OCI-LY1 (cell line): ENCODE measurements around the gene KLHDC10.
"Not testable (repeated sequence)": the region's sequence is repeated elsewhere in the genome, so short reads cannot be mapped to it uniquely, and the experiment has no call there.

Experiments used
- H2AFZ ChIP-seq: fragments of 200-600 bp; sonication (generic), shearing (Covaris generic); 2 replicates; pipeline ENCODE4 v1.6.0; 2014; ENCODE audit warnings: antibody characterized with exemption, mild to moderate bottlenecking, low read length
- H3F3A ChIP-seq: fragments of 200-600 bp; sonication (generic), shearing (Covaris generic); 2 replicates; pipeline ENCODE4 v1.6.0; 2014; ENCODE audit warnings: mild to moderate bottlenecking, antibody characterized with exemption, low read length, moderate library complexity; ENCODE audit not compliant: insufficient read depth
- H3K27ac ChIP-seq: fragments of 200-600 bp; sonication (generic); 2 replicates; pipeline ENCODE4 v1.5.1; 2014; ENCODE audit warnings: low read length, mixed run types, mild to moderate bottlenecking, low read depth; ENCODE audit not compliant: poor library complexity, severe bottlenecking
- H3K27me3 ChIP-seq: fragments of 200-600 bp; sonication (generic); 2 replicates; pipeline ENCODE4 v1.6.0; 2014; ENCODE audit warnings: antibody characterized with exemption, mild to moderate bottlenecking, low read length, moderate library complexity; ENCODE audit not compliant: insufficient read depth
- H3K36me3 ChIP-seq: fragments of 200-600 bp; sonication (generic); 2 replicates; pipeline ENCODE4 v1.6.1; 2014; ENCODE audit warnings: mild to moderate bottlenecking, antibody characterized with exemption, low read length, moderate library complexity, mixed read lengths; ENCODE audit not compliant: insufficient read depth
- H3K4me1 ChIP-seq: fragments of 200-600 bp; sonication (generic); 2 replicates; pipeline ENCODE4 v1.5.1; 2014; ENCODE audit warnings: mild to moderate bottlenecking, low read length, moderate library complexity; ENCODE audit not compliant: insufficient read depth, severe bottlenecking
- H3K4me2 ChIP-seq: fragments of 200-600 bp; sonication (generic), shearing (Covaris generic); 2 replicates; pipeline ENCODE4 v1.6.1; 2014; ENCODE audit warnings: low read length
- H3K4me3 ChIP-seq: fragments of 200-600 bp; sonication (generic); 2 replicates; pipeline ENCODE4 v1.5.1; 2014; ENCODE audit warnings: low read length, low read depth, mild to moderate bottlenecking, mixed read lengths; ENCODE audit not compliant: poor library complexity, severe bottlenecking
- H3K79me2 ChIP-seq: fragments of 200-600 bp; shearing (Covaris generic); 2 replicates; pipeline ENCODE4 v1.6.1; 2016; ENCODE audit warnings: mixed run types, low read length, mixed read lengths; ENCODE audit not compliant: insufficient read depth
- H3K9ac ChIP-seq: fragments of 200-600 bp; sonication (generic), shearing (Covaris generic); 2 replicates; pipeline ENCODE4 v1.6.1; 2014; ENCODE audit warnings: mild to moderate bottlenecking, low read length, mixed read lengths
- H3K9me2 ChIP-seq: fragments of 200-600 bp; sonication (generic), shearing (Covaris generic); 2 replicates; pipeline ENCODE4 v1.6.1; 2014; ENCODE audit warnings: low read depth, mild to moderate bottlenecking, low read length, mixed read lengths
- H3K9me3 ChIP-seq: fragments of 200-600 bp; shearing (Covaris generic); 2 replicates; pipeline ENCODE4 v1.6.1; 2014; ENCODE audit warnings: low read length, mixed read lengths
- H4K20me1 ChIP-seq: fragments of 200-600 bp; sonication (generic), shearing (Covaris generic); 2 replicates; pipeline ENCODE4 v1.6.0; 2016; ENCODE audit warnings: mild to moderate bottlenecking, low read length; ENCODE audit not compliant: insufficient read depth
- EZH2 ChIP-seq: fragments of 200-600 bp; sonication (generic), shearing (Covaris generic); IDR thresholded peaks from 2 replicates; pipeline ENCODE4 v1.8.0; 2017; ENCODE audit warnings: borderline replicate concordance, mixed run types, mild to moderate bottlenecking, antibody characterized with exemption, low read length, moderate library complexity, mixed read lengths
- TF ChIP-seq, protein P1 (sequence below): fragments of 200-600 bp; sonication (generic), shearing (Covaris generic); IDR thresholded peaks from 2 replicates; pipeline ENCODE4 v1.5.1; 2017; ENCODE audit warnings: mild to moderate bottlenecking, antibody characterized with exemption, low read length, moderate library complexity, mixed read lengths

Gene KLHDC10

DNA sequence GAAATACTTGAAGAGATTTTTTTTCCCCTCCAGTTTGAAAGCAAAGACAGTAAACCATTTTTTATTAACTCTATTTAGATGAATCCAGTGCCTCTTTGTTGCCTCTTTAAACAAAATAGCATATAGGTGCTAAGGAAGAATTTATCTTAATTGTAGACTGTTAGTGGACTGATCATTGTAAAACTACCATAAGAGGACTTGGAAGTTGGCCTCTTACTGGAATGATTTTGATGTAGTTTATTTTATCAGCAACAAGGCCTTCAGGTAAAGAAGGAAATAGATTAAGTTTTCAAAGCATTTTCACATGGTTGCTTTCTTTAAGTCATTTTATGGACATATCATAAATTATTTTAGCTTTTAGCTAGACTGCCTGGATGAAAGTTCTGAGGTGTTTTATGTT is 53.2 kb downstream of the KLHDC10 start:
- Histone ChIP-seq H4K20me1 (no peaks in the 10 kb centered on the region), H3K4me3 (no peak overlapping the region)

DNA sequence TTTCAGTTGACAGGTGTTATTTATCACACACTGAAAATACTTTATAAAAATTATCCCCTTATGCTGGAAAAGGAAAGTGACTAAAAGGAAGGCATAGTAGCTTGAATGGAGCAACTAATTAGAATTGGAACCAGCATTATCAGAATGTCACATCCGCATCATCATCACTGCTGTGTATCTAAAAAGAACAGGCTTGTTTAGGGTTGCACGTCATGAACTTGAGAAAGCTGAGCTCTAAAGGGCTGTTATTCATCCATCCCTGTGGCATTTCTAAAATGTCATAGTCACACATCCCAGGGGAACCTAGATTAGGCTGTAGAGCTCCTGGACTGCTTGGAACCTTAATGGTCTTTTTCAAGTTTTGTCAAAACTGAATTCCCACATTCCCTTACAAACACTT is 54.4 kb downstream of the KLHDC10 start:
- Histone ChIP-seq H3K27me3 (no peaks in the 10 kb centered on the region), H3K4me1 (no peaks in the 10 kb centered on the region), H3K79me2 (no peaks in the 10 kb centered on the region), H3K4me2 (no peak overlapping the region), H4K20me1 (no peaks in the 10 kb centered on the region), H3K9ac (no peak overlapping the region), H3K4me3 (no peak overlapping the region), H3K9me2 (no peaks in the 10 kb centered on the region), H2AFZ (no peak overlapping the region), H3K36me3 (peaks cover 86% of the 10 kb centered on the region), H3F3A (no peaks in the 10 kb centered on the region), H3K27ac (no peak overlapping the region), H3K9me3 (no peaks in the 10 kb centered on the region)
- TF ChIP-seq EZH2 = no peak
- TF ChIP-seq, protein P1, sequence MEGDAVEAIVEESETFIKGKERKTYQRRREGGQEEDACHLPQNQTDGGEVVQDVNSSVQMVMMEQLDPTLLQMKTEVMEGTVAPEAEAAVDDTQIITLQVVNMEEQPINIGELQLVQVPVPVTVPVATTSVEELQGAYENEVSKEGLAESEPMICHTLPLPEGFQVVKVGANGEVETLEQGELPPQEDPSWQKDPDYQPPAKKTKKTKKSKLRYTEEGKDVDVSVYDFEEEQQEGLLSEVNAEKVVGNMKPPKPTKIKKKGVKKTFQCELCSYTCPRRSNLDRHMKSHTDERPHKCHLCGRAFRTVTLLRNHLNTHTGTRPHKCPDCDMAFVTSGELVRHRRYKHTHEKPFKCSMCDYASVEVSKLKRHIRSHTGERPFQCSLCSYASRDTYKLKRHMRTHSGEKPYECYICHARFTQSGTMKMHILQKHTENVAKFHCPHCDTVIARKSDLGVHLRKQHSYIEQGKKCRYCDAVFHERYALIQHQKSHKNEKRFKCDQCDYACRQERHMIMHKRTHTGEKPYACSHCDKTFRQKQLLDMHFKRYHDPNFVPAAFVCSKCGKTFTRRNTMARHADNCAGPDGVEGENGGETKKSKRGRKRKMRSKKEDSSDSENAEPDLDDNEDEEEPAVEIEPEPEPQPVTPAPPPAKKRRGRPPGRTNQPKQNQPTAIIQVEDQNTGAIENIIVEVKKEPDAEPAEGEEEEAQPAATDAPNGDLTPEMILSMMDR = no peak

More for the DNA sequence above, 53.2 kb downstream of the KLHDC10 start:
- peaks cover 78% of the 10 kb centered on the region for H3K36me3 ChIP-seq
- TF ChIP-seq, protein P1 = no peak
- TF ChIP-seq EZH2 = no peak
- no peaks in the 10 kb centered on the region for H3K9me3 ChIP-seq
- H3F3A ChIP-seq = no peaks in the 10 kb centered on the region
- H3K27ac ChIP-seq = no peak overlapping the region
- no peaks in the 10 kb centered on the region for H3K4me1 ChIP-seq
- no peak overlapping the region for H3K9ac ChIP-seq
- H3K4me2 ChIP-seq = no peak overlapping the region
- no peaks in the 10 kb centered on the region for H3K9me2 ChIP-seq
- no peaks in the 10 kb centered on the region for H3K27me3 ChIP-seq
- no peaks in the 10 kb centered on the region for H3K79me2 ChIP-seq
- no peak overlapping the region for H2AFZ ChIP-seq

DNA sequence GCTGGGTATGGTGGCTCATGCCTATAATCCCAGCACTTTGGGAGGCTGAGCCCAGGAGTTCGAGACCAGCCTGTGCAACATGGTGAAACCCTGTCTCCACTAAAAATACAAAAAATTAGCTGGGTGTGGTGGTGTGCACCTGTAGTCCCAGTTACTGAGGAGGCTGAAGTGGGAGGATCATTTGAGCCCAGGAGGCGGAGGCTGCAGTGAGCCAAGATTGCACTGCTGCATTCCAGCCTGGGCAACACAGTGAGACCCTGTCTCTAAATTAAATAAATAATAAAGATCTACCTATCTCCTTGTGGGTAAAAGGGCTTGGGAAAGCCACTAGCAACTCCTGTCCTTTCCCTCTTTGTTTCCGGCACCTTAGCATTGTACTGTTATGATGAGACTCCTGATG is 56.5 kb downstream of the KLHDC10 start:
- H3K9me2 ChIP-seq, H3K27me3 ChIP-seq, H3F3A ChIP-seq, H2AFZ ChIP-seq, H3K27ac ChIP-seq, H3K79me2 ChIP-seq, H3K4me2 ChIP-seq, H4K20me1 ChIP-seq, H3K9me3 ChIP-seq, H3K4me3 ChIP-seq, H3K9ac ChIP-seq, H3K4me1 ChIP-seq: not testable (repeated sequence)
- H3K36me3 ChIP-seq = peaks cover 85% of the 10 kb centered on the region

GRCh38 chr7:130127404-130127803 is 57.1 kb downstream of the KLHDC10 start:
- Histone ChIP-seq H4K20me1 (no peaks in the 10 kb centered on the region), H3K9me2 (no peaks in the 10 kb centered on the region), H3K36me3 (peaks cover 85% of the 10 kb centered on the region)

More at GRCh38 chr7:130127404-130127803, 57.1 kb downstream of the KLHDC10 start:
- H3K4me3 ChIP-seq = no peak overlapping the region
- H3F3A ChIP-seq = no peaks in the 10 kb centered on the region
- TF ChIP-seq, protein P1 = no peak
- TF ChIP-seq EZH2 = no peak
- no peaks in the 10 kb centered on the region for H3K9me3 ChIP-seq
- no peak overlapping the region for H3K9ac ChIP-seq
- no peaks in the 10 kb centered on the region for H3K79me2 ChIP-seq
- no peaks in the 10 kb centered on the region for H3K4me1 ChIP-seq
- no peak overlapping the region for H2AFZ ChIP-seq
- no peak overlapping the region for H3K27ac ChIP-seq
- H3K27me3 ChIP-seq = no peaks in the 10 kb centered on the region
- no peak overlapping the region for H3K4me2 ChIP-seq
